Stimulated activated CD8-positive, alpha-beta memory T cell treated with anti-CD3 and anti-CD28 coated beads, Interleukin-12 subunit alpha, Interleukin-12 subunit beta, amount 100 ng/mL, for 1 hour (primary cell): ENCODE measurements around the gene TMEM176B.

Source experiments
- DNase-seq: peaks from one replicate; pipeline ENCODE4 v3.0.0-alpha.2; 2020; ENCODE audit warnings: low read depth

TMEM176B gene

DNA sequence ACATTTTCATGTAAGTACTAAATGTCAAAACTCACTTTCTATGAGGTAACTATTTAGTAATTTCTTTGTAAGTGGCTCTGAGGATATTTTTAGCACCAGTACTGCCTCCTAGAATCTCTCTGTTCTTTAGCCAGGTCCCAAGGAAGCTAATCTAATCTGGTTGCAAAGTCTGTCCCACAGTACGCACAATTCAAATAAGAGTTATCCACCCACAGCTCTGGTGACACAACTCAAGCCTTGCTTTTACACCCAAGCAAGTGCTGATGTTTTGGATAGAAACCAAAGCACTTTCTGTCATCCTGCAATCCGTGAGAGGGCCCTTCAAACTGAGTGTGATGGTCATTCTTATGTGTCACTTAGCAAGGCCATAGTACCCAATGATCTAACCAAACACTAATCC lies 48.5 kb downstream of the TMEM176B start:
- no peak for DNase-seq

DNA sequence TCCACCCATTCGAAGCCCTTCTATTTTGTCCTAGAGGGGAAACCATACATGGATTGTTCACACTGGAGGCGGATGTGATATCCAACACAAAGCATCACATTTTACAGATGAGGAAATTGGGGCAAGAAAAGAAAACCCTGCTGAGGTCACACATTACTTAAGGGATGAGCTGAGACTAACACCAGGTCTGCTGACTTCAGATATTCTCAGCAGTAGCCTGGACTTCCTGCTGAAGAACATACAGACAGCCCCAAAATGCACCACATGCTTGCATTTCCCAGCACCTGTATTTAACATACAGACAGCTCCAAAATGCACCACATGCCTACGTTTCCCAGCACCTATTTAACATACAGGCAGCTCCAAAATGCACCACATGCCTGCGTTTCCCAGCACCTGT lies 51.8 kb downstream of the TMEM176B start:
- DNase-seq: no peak

DNA sequence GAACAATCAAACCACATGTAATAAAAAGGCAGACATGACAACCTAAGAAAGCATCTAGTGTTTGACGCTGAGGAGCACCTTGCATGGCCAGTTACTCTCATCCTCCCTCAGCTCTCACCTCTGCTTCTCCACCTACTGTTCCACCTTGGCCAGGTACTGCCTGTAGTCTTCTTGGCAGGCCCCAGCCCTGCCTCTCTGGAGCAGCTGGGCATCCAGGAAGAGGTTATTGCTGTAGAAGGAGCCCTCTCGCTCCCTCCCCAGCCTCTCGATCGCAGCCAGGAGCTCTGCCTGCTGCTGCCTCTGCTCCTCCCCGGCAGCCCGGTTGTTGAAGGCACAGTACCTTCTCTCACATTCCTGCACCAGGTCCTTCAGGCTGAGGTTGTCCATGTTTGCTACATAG lies 53.2 kb downstream of the TMEM176B start:
- no peak for DNase-seq

DNA sequence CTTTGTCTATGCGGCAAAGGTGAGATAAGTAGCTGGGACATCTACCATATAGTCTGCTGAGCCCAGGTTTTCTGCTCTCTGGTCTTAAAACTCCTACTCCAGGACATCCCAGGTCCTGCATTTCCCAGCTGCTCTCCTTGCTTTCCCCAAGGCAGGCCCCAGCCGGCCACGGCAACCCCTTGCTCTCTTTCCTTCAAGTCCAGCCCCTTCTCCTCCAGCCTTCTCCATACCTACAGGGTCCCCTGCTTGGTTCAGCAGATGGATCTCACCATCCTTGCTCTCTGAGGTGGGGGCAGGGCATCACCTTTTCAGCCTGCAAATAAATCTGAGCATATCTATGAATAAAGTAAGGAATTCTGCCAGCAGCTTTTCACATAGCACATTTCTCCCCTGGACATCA lies 54.3 kb downstream of the TMEM176B start:
- no peak for DNase-seq

DNA sequence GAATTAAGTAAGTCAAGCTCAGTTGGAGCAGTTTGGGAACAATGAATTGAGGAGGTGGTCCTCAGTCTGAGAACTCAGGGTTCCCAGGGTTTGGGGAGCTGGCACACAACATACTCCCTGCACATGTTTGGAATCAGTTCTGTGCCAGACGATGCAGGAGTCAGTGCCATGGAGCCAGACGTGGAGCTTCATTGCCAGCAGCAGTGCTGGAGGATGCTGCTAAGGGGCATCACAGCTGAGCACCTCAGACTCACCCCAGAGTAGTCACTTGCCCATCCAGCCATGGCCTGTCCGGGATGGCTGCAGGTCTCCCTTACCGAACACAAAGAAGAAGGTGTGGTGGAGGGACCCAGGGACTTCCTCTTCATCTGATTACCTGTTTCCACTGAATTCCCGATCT lies 55.1 kb downstream of the TMEM176B start:
- no peak for DNase-seq

DNA sequence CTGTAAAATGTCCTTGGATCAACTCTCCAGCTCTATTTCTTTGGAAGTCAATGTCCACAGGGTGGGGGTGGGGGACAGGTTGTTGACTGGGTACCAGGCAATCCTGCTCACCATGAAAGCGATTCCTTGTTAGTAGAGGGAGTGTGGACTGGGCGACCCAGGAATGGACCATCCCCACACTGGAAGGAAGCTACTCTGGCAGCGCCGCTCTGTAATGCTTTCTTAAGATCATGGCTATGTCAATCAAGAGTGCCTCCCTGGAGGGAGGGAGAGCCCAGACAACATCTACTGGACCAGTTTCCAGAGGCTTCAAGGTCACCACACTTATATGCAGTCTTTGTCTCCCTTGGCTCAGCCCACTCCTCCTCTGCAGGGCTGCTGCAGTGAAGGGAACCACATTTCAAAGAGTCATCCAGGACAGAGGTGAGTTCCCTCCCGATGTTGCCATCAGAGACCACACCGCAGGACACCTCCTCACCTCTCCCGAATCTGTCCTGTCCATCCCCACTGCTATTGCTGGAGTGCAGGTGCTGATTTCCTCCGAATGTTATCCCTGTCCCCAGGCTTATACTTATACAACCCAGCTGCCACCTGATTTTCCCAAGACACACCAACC lies 56.0 kb downstream of the TMEM176B start:
- no peak for DNase-seq

DNA sequence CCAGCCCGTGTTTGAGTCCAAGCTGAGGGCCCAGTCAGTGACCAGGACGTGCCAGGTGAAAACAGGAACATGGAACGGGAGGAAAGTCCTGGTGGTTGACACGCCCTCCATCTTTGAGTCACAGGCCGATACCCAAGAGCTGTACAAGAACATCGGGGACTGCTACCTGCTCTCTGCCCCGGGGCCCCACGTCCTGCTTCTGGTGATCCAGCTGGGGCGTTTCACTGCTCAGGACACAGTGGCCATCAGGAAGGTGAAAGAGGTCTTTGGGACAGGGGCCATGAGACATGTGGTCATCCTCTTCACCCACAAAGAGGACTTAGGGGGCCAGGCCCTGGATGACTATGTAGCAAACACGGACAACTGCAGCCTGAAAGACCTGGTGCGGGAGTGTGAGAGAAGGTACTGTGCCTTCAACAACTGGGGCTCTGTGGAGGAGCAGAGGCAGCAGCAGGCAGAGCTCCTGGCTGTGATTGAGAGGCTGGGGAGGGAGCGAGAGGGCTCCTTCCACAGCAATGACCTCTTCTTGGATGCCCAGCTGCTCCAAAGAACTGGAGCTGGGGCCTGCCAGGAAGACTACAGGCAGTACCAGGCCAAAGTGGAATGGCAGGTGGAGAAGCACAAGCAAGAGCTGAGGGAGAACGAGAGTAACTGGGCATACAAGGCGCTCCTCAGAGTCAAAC lies 57.7 kb downstream of the TMEM176B start:
- no peak for DNase-seq
